ENCODE results near the gene ENTREP1. TPM values are rescaled to one million over a fixed set of nuclear protein-coding genes. Genes with fewer than 3 reads are reported as not detected.

The ENTREP1 gene
- total RNA-seq, 1 donor from 2014 or later: 1.0 TPM

DNA sequence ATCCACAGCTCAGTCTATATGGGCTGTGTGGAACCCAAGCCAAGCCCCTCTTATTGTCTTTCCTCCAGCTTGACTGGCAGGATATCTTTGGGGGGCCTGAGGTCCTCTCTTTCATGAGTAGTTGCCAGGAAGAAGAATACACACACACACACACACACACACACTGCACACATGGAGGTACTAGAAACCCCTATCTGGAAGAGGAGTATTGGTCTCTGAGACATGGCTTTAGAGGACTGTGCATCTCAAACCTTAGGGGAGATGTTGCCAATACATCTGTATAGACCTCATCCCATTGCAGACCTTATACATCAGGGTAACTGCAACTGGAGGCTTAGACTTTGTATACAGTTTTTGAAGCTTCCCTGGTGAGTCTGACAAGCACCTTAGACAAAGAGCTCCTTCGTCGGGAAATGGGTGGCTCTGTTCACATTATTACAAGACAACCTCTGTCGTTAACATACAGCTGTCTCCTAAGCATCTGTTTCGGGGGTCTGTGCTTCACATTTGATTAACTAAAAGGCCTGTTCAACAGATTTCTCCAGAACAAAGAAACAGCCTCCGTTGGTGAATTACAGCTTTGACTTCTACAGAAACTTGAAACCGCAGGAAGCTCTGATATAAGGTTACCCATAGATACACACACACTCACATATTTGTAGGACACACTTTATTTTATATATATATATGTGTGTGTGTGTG is 5.5 kb upstream of the ENTREP1 start:
- Mint-ChIP-seq H3K4me1 (ENCODE audit: low read depth, unreplicated experiment) (peaks cover 11% of the 10 kb centered on the region), H3K27me3 (ENCODE audit: unreplicated experiment) (peaks cover 10% of the 10 kb centered on the region), H3K36me3 (ENCODE audit: unreplicated experiment) (peaks cover 7% of the 10 kb centered on the region), H3K4me3 (ENCODE audit: unreplicated experiment) (no peak overlapping the region), H3K27ac (ENCODE audit: unreplicated experiment) (no peak overlapping the region), H3K9me3 (ENCODE audit: unreplicated experiment) (no peaks in the 10 kb centered on the region)
- TF ChIP-seq, protein P1, sequence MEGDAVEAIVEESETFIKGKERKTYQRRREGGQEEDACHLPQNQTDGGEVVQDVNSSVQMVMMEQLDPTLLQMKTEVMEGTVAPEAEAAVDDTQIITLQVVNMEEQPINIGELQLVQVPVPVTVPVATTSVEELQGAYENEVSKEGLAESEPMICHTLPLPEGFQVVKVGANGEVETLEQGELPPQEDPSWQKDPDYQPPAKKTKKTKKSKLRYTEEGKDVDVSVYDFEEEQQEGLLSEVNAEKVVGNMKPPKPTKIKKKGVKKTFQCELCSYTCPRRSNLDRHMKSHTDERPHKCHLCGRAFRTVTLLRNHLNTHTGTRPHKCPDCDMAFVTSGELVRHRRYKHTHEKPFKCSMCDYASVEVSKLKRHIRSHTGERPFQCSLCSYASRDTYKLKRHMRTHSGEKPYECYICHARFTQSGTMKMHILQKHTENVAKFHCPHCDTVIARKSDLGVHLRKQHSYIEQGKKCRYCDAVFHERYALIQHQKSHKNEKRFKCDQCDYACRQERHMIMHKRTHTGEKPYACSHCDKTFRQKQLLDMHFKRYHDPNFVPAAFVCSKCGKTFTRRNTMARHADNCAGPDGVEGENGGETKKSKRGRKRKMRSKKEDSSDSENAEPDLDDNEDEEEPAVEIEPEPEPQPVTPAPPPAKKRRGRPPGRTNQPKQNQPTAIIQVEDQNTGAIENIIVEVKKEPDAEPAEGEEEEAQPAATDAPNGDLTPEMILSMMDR (IDR thresholded peaks at IDR 0.05; ENCODE audit: partially characterized antibody, unreplicated experiment): no peak
- DNase-seq: no peak

DNA sequence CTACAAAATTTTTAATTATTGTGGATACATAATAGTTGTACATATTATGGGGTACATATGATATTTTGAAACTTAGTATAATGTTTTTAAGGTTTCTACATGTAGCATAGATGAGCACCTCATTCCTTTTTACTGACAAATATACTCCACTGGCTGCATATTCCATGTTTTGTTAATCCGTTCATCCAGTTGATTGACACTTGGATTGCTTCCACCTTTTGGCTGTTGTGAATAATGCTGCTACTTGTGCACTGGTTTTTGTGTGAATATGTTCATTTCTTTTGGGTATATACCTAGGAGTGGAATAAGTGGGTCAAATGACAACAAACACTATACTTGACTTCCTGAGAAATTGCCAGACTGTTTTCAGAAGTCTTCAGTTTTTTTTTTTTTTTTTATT is 2.8 kb upstream of the ENTREP1 start:
- peaks cover 18% of the 10 kb centered on the region for H3K27me3 Mint-ChIP-seq (ENCODE audit: unreplicated experiment)
- H3K36me3 Mint-ChIP-seq (ENCODE audit: unreplicated experiment): peaks cover 4% of the 10 kb centered on the region
- no peak for DNase-seq
- no peak overlapping the region for H3K4me3 Mint-ChIP-seq (ENCODE audit: unreplicated experiment)
- H3K27ac Mint-ChIP-seq (ENCODE audit: unreplicated experiment): no peak overlapping the region
- no peaks in the 10 kb centered on the region for H3K9me3 Mint-ChIP-seq (ENCODE audit: unreplicated experiment)
- TF ChIP-seq, protein P1 (IDR thresholded peaks at IDR 0.05; ENCODE audit: partially characterized antibody, unreplicated experiment): no peak
- peaks cover 11% of the 10 kb centered on the region for H3K4me1 Mint-ChIP-seq (ENCODE audit: low read depth, unreplicated experiment)

DNA sequence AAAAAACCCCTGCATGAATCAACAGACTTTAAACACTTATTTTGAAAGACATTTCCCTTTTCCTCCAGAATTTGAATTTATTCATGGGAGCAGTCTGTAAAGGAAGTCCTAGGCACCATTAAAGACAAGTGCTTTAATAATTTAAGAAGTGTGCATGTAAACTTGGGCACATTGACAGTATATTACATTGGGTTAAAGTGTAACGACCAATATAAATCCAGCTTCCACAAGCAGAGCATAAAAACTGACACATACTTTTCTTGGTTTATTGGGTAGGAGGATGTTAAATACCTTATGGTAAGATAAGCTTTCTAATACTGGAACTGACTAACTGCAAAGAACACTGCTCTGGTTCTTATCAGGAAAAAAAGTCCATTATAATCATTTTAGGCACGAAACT is 1.2 kb upstream of the ENTREP1 start:
- DNase-seq: no peak
- H3K4me1 Mint-ChIP-seq (ENCODE audit: low read depth, unreplicated experiment): peaks cover 7% of the 10 kb centered on the region
- H3K27ac Mint-ChIP-seq (ENCODE audit: unreplicated experiment): no peak overlapping the region
- no peaks in the 10 kb centered on the region for H3K9me3 Mint-ChIP-seq (ENCODE audit: unreplicated experiment)
- H3K27me3 Mint-ChIP-seq (ENCODE audit: unreplicated experiment): peaks cover 14% of the 10 kb centered on the region
- TF ChIP-seq, protein P1 (IDR thresholded peaks at IDR 0.05; ENCODE audit: partially characterized antibody, unreplicated experiment): no peak
- H3K4me3 Mint-ChIP-seq (ENCODE audit: unreplicated experiment): no peak overlapping the region
- no peaks in the 10 kb centered on the region for H3K36me3 Mint-ChIP-seq (ENCODE audit: unreplicated experiment)

DNA sequence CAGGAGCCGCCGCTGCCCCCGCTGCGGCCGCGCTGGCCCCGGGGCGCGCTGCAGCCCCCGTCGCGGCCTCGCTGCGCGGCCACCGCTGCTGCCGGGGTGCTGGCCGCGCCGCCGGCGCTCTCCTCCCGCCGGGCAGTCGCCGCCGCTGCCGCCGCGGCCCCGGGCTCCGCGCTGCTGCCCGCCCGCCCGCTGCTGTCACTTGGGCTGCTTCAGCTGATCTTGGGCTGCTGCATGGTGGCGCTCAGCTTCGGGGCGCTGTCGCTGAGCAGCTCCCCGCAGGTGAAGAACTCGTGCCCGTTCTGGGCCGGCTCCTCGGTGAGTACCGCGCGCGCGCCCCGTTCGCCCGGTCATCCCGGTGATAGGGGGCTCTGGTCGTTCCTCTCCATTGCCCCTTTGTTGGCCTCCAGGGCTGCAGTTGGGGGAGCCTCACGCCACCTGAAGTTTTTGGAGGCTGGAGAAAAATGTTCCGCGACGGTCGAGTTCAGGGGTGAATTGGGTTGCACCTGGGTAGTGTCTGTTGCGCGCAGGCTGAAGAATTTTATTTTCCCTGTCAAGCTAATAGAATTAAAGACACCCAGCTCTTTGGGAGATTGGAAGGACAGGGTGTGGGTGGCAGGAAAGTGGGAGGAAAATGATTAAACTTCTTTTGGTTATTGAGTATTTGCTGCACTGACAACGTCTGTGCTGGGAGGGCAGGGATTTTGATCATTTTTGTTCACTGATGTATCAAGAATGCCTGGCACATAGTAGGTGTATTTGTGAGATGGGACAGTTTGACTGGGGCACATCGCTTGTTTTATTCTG is 596 bp downstream of the ENTREP1 start:
- Mint-ChIP-seq H3K4me3 (ENCODE audit: unreplicated experiment) (peak overlapping the region; percentile 88), H3K36me3 (ENCODE audit: unreplicated experiment) (no peaks in the 10 kb centered on the region), H3K27ac (ENCODE audit: unreplicated experiment) (no peak overlapping the region), H3K4me1 (ENCODE audit: low read depth, unreplicated experiment) (no peaks in the 10 kb centered on the region), H3K9me3 (ENCODE audit: unreplicated experiment) (no peaks in the 10 kb centered on the region), H3K27me3 (ENCODE audit: unreplicated experiment) (peaks cover 14% of the 10 kb centered on the region)
- TF ChIP-seq, protein P1 (IDR thresholded peaks at IDR 0.05; ENCODE audit: partially characterized antibody, unreplicated experiment): no peak
- DNase-seq: peak; percentile 43

DNA sequence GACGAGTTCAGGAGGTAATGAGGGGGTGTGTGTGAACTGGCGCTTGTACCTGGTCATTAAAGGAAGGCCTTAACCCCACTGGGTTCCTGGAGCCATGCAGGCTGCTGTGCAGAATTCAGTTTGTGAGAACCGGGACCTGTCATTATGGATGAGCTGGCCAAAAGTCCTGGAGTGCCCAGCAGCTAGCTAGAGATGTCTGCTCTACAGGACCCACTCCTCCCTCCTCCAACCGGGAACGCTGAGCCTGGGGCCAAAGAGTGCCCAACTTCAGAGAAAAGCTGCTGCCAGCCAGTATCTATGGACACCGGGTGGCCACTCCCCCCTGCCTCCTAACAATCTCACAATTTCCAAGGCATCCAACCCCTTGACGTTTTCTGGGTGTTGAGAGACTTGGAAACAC is 1.2 kb downstream of the ENTREP1 start:
- no peak overlapping the region for H3K27ac Mint-ChIP-seq (ENCODE audit: unreplicated experiment)
- peak overlapping the region; percentile 88 for H3K4me3 Mint-ChIP-seq (ENCODE audit: unreplicated experiment)
- H3K36me3 Mint-ChIP-seq (ENCODE audit: unreplicated experiment): no peaks in the 10 kb centered on the region
- H3K4me1 Mint-ChIP-seq (ENCODE audit: low read depth, unreplicated experiment): no peaks in the 10 kb centered on the region
- TF ChIP-seq, protein P1 (IDR thresholded peaks at IDR 0.05; ENCODE audit: partially characterized antibody, unreplicated experiment): no peak
- no peaks in the 10 kb centered on the region for H3K9me3 Mint-ChIP-seq (ENCODE audit: unreplicated experiment)
- peaks cover 14% of the 10 kb centered on the region for H3K27me3 Mint-ChIP-seq (ENCODE audit: unreplicated experiment)
- no peak for DNase-seq
